RWPE2 (cell line): ENCODE results near the gene ZNF70.

Experiments
- ATAC-seq: fragments of 200-7000 bp; cut with Tn5 transposase; 3 replicates; pipeline ENCODE4 v1.9.1; 2021; ENCODE audit warnings: low read depth
- DNase-seq: peaks from one replicate; pipeline ENCODE4 v3.0.0-alpha.2; 2020; ENCODE audit warnings: low spot score
- H3K27ac ChIP-seq: fragments of 450-650 bp; 2 replicates; pipeline ENCODE4 v1.5.1; 2017; ENCODE audit warnings: mild to moderate bottlenecking; ENCODE audit not compliant: poor library complexity, severe bottlenecking
- H3K27me3 ChIP-seq: fragments of 250-450 bp; sonication (Bioruptor Pico); 2 replicates; pipeline ENCODE4 v1.5.1; 2021; ENCODE audit warnings: mild to moderate bottlenecking, moderate library complexity; ENCODE audit not compliant: insufficient read depth, poor library complexity, severe bottlenecking
- H3K36me3 ChIP-seq: fragments of 250-450 bp; sonication (Bioruptor Pico); 2 replicates; pipeline ENCODE4 v1.5.1; 2020; ENCODE audit warnings: low read depth, mild to moderate bottlenecking, moderate library complexity
- H3K4me1 ChIP-seq: fragments of 250-450 bp; sonication (Bioruptor Pico); 2 replicates; pipeline ENCODE4 v1.5.1; 2021; ENCODE audit warnings: mild to moderate bottlenecking, moderate library complexity; ENCODE audit not compliant: insufficient read depth, poor library complexity, severe bottlenecking
- H3K4me3 ChIP-seq: fragments of 250-450 bp; sonication (Bioruptor Pico); 2 replicates; pipeline ENCODE4 v1.5.1; 2021; ENCODE audit warnings: mild to moderate bottlenecking, moderate library complexity; ENCODE audit not compliant: severe bottlenecking
- H3K9me3 ChIP-seq: fragments of 250-450 bp; sonication (Bioruptor Pico); 2 replicates; pipeline ENCODE4 v1.5.1; 2021; ENCODE audit warnings: mild to moderate bottlenecking, moderate library complexity; ENCODE audit not compliant: severe bottlenecking
- CTCF ChIP-seq: fragments of 450-650 bp; IDR thresholded peaks from one replicate; pipeline ENCODE4 v1.5.1; 2017; ENCODE audit warnings: mild to moderate bottlenecking, moderate library complexity; ENCODE audit not compliant: poor library complexity, severe bottlenecking

ZNF70 gene

GRCh38 chr22:23712256-23712655 is 38.7 kb downstream of the ZNF70 start:
- H3K27me3 ChIP-seq: no peaks in the 10 kb centered on the region
- H3K36me3 ChIP-seq: peaks cover 73% of the 10 kb centered on the region
- ATAC-seq (no peak), DNase-seq (no peak)
- H3K4me1 ChIP-seq: no peaks in the 10 kb centered on the region
- H3K9me3 ChIP-seq: no peaks in the 10 kb centered on the region
- H3K27ac ChIP-seq: no peak overlapping the region
- no peak for TF ChIP-seq CTCF
- no peak overlapping the region for H3K4me3 ChIP-seq

- H3K27ac ChIP-seq: no peak overlapping the region
- peaks cover 95% of the 10 kb centered on the region for H3K36me3 ChIP-seq
- DNase-seq (no peak), ATAC-seq (no peak)
- TF ChIP-seq CTCF: no peak
- no peaks in the 10 kb centered on the region for H3K4me1 ChIP-seq
- no peaks in the 10 kb centered on the region for H3K27me3 ChIP-seq
- H3K9me3 ChIP-seq: no peaks in the 10 kb centered on the region
- no peak overlapping the region for H3K4me3 ChIP-seq
Measured at GRCh38 chr22:23709107-23709506, 41.8 kb downstream of the ZNF70 start.

GRCh38 chr22:23708270-23708669 is 42.6 kb downstream of the ZNF70 start:
- peaks cover 89% of the 10 kb centered on the region for H3K36me3 ChIP-seq

GRCh38 chr22:23705358-23705757 is 45.6 kb downstream of the ZNF70 start:
- TF ChIP-seq CTCF: no peak
- no peaks in the 10 kb centered on the region for H3K4me1 ChIP-seq
- no peak for DNase-seq
- ATAC-seq: no peak
- no peak overlapping the region for H3K4me3 ChIP-seq
- no peak overlapping the region for H3K27ac ChIP-seq
- no peaks in the 10 kb centered on the region for H3K9me3 ChIP-seq
- H3K27me3 ChIP-seq: no peaks in the 10 kb centered on the region
- H3K36me3 ChIP-seq: peaks cover 63% of the 10 kb centered on the region

More at GRCh38 chr22:23708270-23708669, 42.6 kb downstream of the ZNF70 start:
- no peak for ATAC-seq
- DNase-seq: no peak
- no peaks in the 10 kb centered on the region for H3K4me1 ChIP-seq
- H3K4me3 ChIP-seq: no peak overlapping the region
- no peaks in the 10 kb centered on the region for H3K9me3 ChIP-seq
- TF ChIP-seq CTCF: no peak
- H3K27me3 ChIP-seq: no peaks in the 10 kb centered on the region
- H3K27ac ChIP-seq: no peak overlapping the region

GRCh38 chr22:23704829-23705228 is 46.1 kb downstream of the ZNF70 start:
- no peak for DNase-seq
- H3K4me1 ChIP-seq: no peaks in the 10 kb centered on the region
- H3K9me3 ChIP-seq: no peaks in the 10 kb centered on the region
- no peak overlapping the region for H3K27ac ChIP-seq
- H3K4me3 ChIP-seq: no peak overlapping the region
- no peak for ATAC-seq
- H3K36me3 ChIP-seq: peaks cover 64% of the 10 kb centered on the region
- TF ChIP-seq CTCF: no peak
- no peaks in the 10 kb centered on the region for H3K27me3 ChIP-seq
